HG03432 (cell line): Measurements from ENCODE around the gene IGF1R.

Source experiments
- ATAC-seq: cut with Tn5 transposase; IDR thresholded peaks from one replicate; pipeline ENCODE4 v1.9.1; 2021; ENCODE audit warnings: mild to moderate bottlenecking, moderate library complexity; ENCODE audit not compliant: unreplicated experiment

IGF1R gene

DNA sequence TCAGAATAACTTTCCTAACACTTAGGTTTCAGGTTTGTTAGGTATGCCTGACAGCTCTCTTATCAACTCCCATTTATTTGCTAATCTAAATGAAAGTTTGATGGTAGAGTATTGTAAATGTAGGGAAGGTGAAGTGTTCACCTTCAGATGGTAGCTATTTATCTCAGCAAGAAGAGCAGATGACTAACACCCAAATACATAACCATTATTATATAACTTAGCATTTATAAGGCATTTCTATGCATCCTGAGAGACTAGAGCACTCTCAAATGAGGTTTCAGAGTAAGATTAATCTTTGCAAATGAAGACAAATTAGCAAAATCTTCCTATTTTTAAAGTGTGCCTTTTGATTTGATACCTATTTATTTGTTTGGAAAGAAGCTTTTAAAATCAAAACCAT lies 143.8 kb downstream of the IGF1R start:
- no peak for ATAC-seq

DNA sequence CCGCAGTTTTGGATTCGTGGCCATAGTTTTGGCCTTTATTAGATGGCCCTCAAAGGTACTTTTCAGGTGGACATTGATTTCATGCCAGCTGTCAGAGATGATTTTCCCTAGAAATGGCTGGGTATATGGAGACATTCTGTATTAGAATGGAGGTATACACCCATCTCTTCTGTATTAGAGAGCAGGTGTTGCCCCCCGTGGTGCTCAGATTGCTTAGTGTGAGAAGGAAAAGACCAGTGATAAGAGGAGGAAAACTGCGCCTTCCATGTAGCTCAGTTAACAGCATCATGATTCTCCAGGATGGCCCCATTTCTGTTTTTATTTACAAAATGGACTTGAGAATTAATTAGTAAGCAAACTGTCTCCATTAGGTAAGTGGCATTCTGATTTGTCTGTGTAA lies 145.9 kb downstream of the IGF1R start:
- no peak for ATAC-seq

DNA sequence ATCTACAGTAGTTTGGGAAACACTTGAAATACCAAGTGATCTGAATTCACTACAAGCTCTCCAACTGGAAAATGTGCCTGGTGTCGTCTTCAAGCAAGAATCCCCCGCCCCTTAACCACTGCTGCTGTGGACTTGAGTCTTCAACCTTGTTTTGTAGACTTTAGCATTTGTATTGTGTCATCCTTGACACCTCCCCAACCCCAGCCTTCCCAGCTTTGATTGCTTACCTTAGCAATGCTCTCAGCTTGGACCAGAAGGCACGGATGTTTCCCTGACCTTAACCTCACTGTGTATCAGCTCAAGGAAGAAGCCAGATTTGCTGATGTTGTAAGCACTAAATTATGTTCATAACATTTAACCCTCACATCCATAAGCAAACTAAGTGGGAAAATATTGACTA lies 146.4 kb downstream of the IGF1R start:
- ATAC-seq = no peak

DNA sequence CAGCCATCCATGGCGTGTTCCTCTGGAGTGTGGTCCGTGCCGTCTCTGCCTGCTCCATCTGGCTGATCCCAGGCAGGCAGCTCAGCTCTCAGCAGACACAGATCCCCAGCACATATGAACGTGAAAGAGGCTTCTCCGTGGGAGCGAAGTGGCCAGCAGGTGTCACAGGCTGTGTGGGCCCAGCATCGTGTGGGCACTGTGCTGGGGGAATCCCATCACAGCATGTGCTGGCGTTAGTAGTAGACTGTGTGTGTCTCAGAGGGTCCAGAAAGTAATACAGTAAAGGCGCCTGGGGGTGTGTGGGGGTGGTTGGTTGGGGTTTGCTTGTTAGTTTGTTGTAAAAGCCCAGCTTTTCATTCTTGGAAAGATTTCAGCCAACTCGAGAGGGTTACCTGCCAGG lies 147.6 kb downstream of the IGF1R start:
- ATAC-seq = no peak

DNA sequence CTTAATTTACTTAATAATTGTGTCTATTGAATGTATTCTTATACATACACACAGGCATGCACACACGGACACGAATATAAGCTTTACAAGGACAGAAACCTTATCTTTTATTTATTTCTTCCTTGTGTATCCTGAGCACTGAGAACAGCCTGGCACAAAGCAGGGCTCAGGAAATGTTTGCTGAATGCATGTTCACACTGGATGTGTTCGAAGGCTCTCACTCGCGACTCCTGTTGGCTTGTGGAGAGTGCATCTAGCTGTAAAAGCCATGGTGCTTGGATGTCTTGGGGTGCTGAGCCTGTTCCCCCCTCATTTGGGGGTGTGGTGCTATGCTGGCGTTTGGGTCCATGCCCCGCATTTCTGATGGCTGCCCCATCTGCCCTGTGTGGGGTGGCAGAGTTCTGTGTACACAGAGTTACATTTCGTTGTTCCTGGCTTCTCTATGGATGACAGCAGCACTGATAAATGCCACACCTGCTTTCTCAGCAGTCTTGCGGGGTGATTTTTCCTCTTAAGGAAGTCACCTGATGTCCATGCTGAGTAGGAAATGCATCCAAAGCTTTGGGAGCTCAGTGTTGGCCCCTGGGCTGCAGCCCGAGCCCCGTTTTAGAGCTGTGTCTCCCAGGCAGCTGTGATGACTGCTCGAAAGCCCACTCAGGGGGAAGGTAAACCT lies 148.5 kb downstream of the IGF1R start:
- ATAC-seq = no peak

DNA sequence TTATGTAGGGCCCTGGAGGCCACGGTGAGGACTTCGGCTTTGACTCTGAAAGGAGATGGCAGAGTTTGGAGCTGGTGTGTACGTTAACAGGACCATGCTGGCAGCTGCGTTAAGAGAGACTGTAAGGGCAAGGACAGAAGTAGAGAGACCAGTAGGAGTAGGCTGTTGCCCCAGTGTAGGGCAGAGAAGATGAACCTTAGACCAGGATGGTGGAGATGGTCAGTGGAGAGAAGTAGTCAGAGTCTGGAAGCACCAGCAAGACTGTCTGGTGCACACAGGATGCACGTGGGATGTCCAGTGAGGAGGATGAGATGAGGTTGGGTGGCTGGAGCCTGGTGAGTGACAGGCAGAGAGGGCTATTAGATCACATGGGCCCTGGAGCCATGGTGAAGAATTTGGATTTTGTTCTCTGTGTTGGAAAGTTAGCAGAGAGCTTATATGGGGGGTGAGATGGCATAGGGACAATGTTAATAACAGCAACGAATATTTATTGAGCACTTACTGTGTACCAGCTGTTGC lies 150.1 kb downstream of the IGF1R start:
- no peak for ATAC-seq

DNA sequence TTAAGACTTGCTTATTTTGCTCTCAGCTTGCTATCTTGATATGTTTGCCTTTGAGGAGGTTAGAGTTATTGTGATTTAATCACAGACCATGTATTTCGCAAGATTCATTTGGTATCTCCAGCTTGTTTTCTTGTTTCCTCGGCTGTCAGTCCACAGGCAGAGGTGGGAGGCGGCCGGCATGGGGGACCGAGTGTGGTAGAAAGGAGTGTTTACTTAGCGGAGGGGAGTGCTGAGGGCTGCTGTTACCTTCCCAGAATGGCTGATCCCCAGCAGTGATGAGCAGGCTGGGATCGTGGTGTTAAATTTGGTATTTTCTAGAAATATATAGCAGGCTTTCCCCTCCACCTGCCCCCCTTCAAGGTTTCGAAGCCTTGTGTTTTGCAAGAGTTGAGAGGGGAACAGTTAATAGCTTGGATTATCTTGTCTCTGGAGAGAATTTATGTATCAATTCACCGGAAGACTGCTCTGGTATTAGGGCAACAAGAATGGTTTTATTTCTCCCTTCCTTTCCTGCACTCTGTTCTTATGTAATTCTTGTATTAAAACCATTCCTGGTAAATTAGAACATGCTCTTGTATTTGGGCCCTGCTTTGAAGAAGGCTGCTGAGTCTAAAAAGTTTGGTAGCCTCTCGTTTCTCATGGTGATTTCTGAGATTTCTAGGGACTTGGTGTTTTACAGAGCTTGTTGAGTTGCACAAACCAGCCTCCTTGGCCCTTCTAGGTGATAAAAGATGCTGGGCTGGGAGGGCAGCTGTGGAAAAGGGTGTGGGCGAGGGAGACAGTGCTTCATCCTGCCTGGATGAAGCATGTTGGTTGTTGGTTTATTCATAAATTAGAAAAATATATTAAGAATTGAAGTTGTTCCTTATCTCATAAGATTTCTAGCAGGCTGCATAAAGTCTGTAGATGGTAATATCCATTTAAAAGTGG lies 151.4 kb downstream of the IGF1R start:
- no peak for ATAC-seq

DNA sequence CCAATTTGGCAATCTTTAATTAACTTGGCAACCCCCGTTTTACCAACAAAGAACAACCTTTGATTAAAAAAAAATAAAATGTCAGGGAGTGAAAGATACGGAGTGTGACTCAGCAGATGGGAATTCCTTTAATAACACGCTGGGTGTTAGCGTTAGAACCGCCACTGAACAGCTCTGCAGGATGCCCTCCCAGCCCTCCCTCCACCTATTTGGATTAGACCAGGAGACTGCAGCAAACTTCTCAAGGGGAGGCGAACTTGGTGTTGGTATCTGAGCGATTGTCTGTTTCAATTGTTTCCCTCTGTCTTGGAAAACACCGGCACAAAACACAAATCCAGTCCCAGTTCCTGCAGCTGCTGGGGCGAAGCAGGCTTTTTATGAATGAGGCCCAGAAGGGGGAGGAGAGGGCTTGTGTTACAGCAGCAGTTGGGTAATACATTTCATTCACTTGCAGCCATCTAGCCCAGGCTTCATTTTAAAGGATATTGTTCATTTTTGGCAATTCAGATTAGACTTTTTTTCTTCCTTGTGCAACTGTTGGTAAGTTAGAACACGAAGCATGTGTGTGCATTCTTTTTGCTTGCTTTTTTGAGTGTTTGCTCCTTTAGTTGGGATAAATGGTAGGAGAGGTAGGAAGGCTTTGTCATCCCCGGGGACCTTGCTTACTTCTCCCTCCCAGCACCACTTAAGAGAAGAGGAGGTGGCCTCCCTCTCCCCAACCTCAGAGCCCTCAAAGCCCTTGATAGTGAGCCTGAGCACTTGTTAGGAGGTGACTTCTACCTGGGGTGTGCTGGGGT lies 152.3 kb downstream of the IGF1R start:
- no peak for ATAC-seq

DNA sequence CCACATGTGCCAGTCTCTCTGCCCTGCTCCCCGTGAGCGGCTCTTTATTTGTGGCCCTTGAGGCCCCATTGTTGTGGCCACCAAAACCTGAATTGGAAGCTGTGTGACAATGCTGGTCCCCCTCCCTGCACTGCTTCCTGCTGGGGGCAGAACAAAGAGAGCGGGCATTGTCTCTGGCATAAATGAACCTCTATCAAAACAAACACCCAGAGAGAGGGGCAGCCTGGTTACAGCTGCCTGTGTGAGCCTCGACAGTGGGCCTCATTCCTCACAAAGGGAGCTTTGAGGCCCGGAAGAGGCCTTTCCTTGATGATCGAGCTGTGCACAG lies 152.9 kb downstream of the IGF1R start:
- no peak for ATAC-seq

DNA sequence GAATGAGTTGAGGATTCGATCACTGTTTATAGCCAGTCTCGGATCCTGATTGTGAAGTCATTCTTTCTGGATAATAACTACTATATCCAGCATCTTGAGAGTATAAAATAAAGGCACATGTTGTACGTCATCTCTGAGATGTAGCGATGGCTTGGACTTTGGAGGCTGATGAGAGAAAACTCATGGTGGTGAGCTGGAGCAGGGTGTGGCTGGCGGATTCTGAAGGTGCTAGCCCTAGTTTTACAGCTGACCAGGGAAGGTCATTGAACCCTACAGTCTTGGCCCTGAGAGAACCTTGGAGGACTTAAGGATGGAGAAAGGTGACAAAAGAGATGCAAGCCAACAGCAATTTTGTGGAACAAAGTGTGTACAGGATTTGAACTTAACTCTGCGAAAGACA lies 153.8 kb downstream of the IGF1R start:
- no peak for ATAC-seq

DNA sequence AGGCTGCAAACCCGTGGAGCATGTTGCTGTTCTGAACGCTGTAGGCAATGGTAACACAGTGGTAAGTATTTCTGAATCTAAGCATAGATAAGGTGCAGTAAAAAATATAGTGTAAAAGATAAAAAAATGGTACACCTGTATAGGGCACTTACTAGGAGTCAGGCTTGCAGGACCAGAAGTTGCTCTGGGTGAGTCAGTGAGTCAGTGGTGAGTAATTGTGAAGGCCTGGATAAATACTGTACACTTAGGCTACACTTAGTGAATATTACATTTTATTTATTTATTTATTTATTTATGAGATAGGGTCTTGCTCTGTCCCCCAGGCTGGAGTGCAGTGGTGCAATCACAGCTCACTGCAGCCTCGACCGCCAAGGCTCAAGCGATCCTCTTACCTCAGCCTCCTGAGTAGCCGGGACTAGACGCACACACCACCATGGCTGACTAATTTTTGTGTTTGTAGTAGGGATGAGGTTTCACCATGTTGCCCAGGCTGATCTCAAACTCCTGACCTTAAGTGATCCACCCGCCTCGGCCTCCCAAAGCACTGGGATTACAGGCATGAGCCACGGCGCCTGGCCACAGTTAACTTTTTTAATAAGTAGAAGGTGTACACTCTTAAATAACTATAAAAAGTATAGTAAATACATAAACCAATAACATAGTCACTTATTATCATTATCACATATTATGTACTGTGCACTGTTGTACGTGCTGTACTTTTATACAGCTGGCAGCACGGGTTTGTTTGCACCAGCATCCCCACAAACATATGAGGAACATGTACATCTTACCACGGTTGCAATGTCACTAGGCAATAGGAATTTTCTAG lies 155.1 kb downstream of the IGF1R start:
- no peak for ATAC-seq

DNA sequence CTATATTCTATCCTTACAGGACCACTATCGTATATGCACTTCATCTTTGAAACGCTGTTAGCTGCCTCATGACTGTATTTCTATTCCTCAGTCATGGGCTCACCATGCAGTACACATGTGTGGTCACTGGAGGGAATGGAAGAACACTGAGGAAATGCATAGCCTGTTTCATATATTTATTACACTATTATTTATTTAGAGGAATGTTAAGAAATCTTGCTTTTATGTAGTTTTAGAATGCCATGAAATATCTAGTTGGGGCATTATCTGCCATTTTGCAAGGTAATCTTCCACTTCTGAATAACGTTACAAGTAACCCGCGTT lies 155.7 kb downstream of the IGF1R start:
- no peak for ATAC-seq

DNA sequence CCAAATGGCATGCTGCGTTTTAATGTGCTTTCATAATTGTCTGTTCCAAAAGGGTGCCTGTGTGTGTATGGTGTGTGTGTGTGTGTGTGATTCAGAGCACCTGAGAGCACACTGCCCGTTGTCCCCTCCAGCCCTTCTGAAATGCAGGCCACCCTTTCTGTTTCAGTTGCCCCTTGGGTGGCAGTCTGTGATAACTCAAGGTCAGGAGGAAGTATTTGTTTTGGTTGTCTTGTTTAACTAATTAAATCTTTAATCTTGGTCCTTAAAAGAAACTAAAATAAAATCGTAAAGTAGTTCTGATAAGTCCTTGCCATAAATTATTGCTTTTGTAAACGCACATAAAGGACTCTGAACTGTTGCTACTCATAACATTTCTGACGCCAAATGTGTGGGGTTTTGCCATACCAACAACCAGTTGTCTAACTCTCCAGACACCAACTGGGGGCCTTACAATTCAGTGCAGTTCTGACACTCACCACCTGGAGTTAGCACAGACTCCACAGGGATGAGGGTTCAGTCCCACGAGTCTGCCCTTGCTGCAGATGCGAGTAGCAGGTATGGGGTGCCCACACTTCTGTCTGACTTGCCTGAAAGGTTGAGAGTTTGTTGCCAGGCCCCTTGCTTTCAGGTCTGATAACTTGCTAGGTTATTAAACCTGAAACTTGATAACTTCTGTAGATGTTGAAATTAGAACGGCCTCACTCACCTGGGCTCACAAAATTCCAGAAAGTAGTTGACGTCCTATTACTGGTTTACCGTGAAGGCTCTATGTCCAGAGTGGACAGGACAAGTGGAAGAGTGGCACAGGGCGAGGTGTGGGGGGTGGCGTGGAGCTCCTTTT lies 157.3 kb downstream of the IGF1R start:
- no peak for ATAC-seq

DNA sequence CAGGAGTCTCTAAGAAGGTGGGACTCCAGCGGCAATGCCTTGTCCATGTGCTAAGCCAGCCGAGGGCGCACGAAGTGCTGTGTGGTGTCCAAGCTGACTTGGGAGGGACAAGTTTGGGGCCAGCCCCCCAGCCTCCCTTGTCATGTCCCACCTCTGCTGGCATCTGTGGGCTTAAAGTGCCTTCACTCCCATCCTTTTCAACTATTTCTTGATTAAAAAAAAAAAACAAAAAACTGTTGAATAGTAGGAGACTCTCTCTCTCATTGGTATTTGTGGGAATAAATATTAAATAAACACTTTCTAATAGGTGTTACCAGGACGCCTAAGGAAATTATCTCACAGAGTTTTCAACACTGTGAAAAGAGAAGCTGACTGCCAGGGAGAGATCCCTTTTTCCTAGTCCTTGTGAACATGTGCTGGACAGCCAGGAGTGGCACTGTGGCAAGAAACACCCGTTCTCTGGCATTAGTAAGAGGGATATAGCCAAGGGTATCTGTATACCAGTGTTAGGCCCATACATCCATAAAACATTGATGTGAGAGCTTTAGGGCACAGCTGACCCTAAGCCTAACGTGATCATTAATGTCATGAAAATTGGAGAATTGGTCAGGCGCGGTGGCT lies 158.0 kb downstream of the IGF1R start:
- no peak for ATAC-seq

DNA sequence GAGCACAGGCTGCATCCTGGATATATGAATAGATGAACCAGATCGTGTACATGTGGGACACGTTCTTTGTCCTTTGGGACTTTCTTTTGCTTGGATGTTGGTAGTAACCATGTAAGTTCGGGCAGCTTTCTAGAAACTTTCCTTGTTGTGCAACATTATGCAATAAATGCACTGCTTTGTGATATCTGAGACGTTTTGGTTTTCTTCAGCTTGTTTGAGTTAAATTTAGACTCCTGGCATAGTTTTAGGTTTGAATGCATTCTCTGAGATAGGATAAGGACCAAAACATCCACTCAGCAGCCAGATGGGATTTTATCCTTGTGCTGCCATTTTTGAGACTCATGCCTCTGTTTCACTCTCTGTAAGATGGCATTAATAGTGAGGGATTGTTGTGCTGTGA lies 158.9 kb downstream of the IGF1R start:
- ATAC-seq = no peak

DNA sequence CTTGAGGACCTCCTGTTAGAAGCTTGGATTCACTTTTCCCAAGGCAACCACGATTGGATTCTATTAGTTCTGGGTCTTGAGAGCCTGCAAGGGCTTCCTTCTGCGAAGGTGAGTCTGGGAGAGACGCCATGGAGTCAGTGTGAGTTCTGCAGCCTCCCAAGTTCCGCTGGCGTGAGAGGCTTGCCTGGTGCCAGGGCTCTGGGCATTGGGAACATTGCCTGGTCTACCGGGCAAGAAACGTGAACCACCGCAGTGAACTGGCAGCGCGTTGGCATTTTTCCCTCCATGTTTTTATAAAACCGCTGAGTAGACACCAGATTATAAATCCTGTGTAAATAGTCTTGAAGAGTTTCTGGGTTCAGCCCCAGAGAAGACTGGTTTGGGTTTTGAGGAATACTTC lies 160.9 kb downstream of the IGF1R start:
- no peak for ATAC-seq

DNA sequence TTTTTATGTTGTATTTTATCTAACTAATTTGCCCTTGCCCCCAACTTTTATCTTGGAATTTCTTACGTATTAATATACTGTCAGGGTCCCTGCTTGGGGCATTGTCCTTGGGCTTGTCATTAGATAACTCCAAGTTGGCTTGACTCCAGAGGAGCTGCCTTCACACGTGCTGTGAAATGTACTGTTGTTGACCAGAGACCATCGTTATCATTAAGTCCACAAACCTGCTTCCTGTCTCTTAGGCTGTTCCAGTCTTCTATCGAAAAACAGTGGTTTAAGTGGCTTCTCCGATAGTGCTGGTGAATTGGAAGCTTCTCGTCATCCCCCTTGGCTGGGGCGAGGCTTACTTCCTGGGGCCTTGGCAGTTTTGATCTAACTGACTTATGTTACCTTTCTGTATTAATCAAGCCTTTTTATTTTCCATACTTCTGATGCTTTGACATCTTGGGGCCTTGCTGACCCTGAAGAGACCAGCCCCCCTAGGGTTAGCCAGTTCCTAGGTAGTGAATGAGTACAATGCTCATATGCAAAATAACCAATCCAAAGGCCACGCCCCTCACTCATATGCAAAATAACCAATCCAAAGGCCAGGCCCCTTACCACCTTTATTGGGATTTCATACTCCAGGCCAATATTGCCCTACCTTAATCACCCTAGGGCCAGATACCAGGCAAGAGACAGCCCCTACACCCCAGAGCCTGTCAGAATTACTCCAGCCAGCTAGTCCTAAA lies 164.5 kb downstream of the IGF1R start:
- ATAC-seq = no peak

DNA sequence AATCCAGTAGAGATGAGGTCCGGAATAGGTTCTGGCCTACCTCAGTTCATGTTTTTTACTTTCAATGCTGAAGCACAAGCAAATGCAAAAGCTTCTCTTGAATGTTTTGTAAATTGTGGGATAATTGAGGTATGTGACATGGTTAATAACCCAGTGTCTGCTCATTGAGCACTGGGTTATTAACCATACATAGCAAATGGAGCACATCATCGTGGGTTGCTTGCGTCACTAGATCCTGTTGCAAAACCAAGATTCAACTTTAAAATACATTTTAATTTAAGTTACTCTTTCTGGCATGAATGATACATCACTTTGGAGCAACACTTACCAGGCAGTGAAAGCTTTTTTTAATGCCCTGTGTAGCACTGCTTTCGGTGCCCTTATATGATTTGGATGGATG lies 165.6 kb downstream of the IGF1R start:
- ATAC-seq = no peak

DNA sequence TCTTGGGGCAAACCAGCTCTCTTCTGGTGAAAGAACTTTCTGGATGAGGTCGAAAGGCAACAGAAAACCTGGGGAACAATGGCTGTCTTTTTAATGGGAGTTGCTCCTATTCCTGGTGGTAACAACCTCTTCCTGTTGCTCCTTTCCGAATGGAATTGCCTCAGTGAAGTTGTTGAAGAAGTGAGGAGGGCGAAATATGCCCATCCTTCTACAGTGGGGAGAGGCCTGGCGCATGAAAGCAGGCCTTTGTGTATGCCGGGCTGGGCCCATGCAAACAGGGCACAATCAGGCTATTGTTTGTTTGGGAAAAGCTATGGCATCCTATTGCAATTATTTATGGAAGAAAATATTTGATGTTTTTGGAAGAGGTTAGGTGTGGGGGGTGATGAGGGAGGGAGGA lies 166.9 kb downstream of the IGF1R start:
- no peak for ATAC-seq
